HepG2 (cell line): ENCODE measurements around the gene VCL. TPM values are rescaled to one million over a fixed set of nuclear protein-coding genes. Genes with fewer than 3 reads are reported as not detected.

ENCODE experiments used
- ATAC-seq: fragments of 200-7000 bp; cut with Tn5 transposase; 3 replicates; pipeline ENCODE4 v1.9.1; 2020; ENCODE audit warnings: mild to moderate bottlenecking, moderate library complexity
- BruUV-seq: library from RNA; stranded (reverse); fragments of 400-500 nt; replicated peaks from 2 replicates; lab custom pipeline; 2021; lab: Mats Ljungman, UMichigan
- CTCF ChIA-PET: fragments of 300-600 bp; formaldehyde crosslinking; extraction: SDS; loops from one replicate; lab custom pipeline; 2021; ENCODE audit warnings: low total read pairs, inconsistent platforms, low intra/inter-chr PET ratio; lab: Yijun Ruan, JAX
- POLR2A ChIA-PET: fragments of 350-600 bp; sonication (Branson Sonifier 250); formaldehyde crosslinking; loops from one replicate; lab custom pipeline; 2020; ENCODE audit warnings: antibody characterized with exemption, inconsistent platforms; lab: Yijun Ruan, JAX
- DNase-seq: peaks from one replicate; pipeline ENCODE4 v3.0.0-alpha.2; 2015; ENCODE audit warnings: low spot score
- FAIRE-seq: peaks from 3 replicates; lab custom pipeline; 2011; peaks lifted over from hg19 to GRCh38; lab: Jason Lieb, UNC
- H2AFZ ChIP-seq: one replicate; pipeline ENCODE4 v1.6.1; 2011; ENCODE audit warnings: low read length, inconsistent platforms
- H3K27ac ChIP-seq: fragments of 300-600 bp; 3 replicates; pipeline ENCODE4 v1.8.0; 2011; ENCODE audit warnings: mixed run types, mild to moderate bottlenecking, mixed read lengths, low read length, inconsistent platforms; ENCODE audit not compliant: insufficient read depth; ENCODE audit errors: extremely low read length
- H3K27me3 ChIP-seq, 2 experiments: fragments of 200-600 bp in 1 of 2; 2 replicates in 1 of 2; 3 replicates in 1 of 2; pipeline versions ENCODE4 v1.6.0 to v1.8.0; 2011; ENCODE audit warnings: low read length in 2 of 2, mild to moderate bottlenecking in 2 of 2, moderate library complexity in 2 of 2, inconsistent platforms in 1 of 2; ENCODE audit not compliant: insufficient read depth in 2 of 2, control insufficient read depth in 1 of 2
- H3K36me3 ChIP-seq, 2 experiments: fragments of 200-600 bp in 1 of 2; replicated peaks in 1 of 2; 2 replicates in 1 of 2; 3 replicates in 1 of 2; pipeline versions ENCODE4 v1.5.1 to v1.8.0; 2011; ENCODE audit warnings: low read length in 2 of 2, inconsistent platforms in 1 of 2; ENCODE audit not compliant: insufficient read depth in 2 of 2, control insufficient read depth in 1 of 2
- H3K4me1 ChIP-seq: 2 replicates; pipeline ENCODE4 v1.5.1; 2012; ENCODE audit warnings: low read length, inconsistent platforms; ENCODE audit not compliant: insufficient read depth
- H3K4me2 ChIP-seq: 2 replicates; pipeline ENCODE4 v1.6.0; 2011; ENCODE audit warnings: low read depth, low read length, inconsistent platforms
- H3K4me3 ChIP-seq, 3 experiments: fragments of 200-600 bp in 1 of 3; sonication (generic), shearing (Covaris generic) in 1 of 3; replicated peaks in 1 of 3; 2 replicates each; pipeline ENCODE4 v1.5.1; 2011 to 2016; ENCODE audit warnings: low read length in 3 of 3, inconsistent platforms in 2 of 3, low read depth in 2 of 3, mild to moderate bottlenecking in 2 of 3, control low read depth in 1 of 3, mixed read lengths in 1 of 3; ENCODE audit not compliant: insufficient read depth in 1 of 3
- H3K79me2 ChIP-seq: one replicate; pipeline ENCODE4 v1.6.1; 2011; ENCODE audit warnings: low read length, inconsistent platforms; ENCODE audit not compliant: insufficient read depth
- H3K9ac ChIP-seq: 2 replicates; pipeline ENCODE4 v1.6.0; 2011; ENCODE audit warnings: mild to moderate bottlenecking, low read depth, low read length, inconsistent platforms; ENCODE audit not compliant: insufficient read depth
- H3K9me3 ChIP-seq: 2 replicates; pipeline ENCODE4 v1.5.1; 2012; ENCODE audit warnings: mild to moderate bottlenecking, low read length
- H4K20me1 ChIP-seq: 2 replicates; pipeline ENCODE4 v1.6.0; 2011; ENCODE audit warnings: inconsistent platforms, mild to moderate bottlenecking, low read length, moderate library complexity; ENCODE audit not compliant: insufficient read depth
- AHDC1 ChIP-seq: sonication (generic); formaldehyde crosslinking; IDR thresholded peaks from 2 replicates; pipeline ENCODE4 v1.5.1; 2020; ENCODE audit warnings: mild to moderate bottlenecking, missing genetic modification reagents, borderline replicate concordance
- HIVEP1 ChIP-seq: sonication (generic); formaldehyde crosslinking; IDR thresholded peaks from 2 replicates; pipeline ENCODE4 v1.4.0; 2020; ENCODE audit warnings: mild to moderate bottlenecking, missing genetic modification reagents
- HNRNPL ChIP-seq: fragments of 200-400 bp; formaldehyde crosslinking; IDR thresholded peaks from 2 replicates; pipeline ENCODE4 v1.6.1; 2017; ENCODE audit warnings: mild to moderate bottlenecking, low read depth, low read length
- PHF8 ChIP-seq: sonication (generic); formaldehyde crosslinking; IDR thresholded peaks from 2 replicates; pipeline ENCODE4 v1.5.0; 2020; ENCODE audit warnings: missing genetic modification reagents
- ZBTB34 ChIP-seq: sonication (generic); formaldehyde crosslinking; IDR thresholded peaks from 2 replicates; pipeline ENCODE4 v1.8.0; 2022; ENCODE audit warnings: mild to moderate bottlenecking, missing genetic modification reagents
- ZBTB46 ChIP-seq: sonication (generic); formaldehyde crosslinking; IDR thresholded peaks from 2 replicates; pipeline ENCODE4 v1.4.0; 2020; ENCODE audit warnings: mild to moderate bottlenecking, missing genetic modification reagents, borderline replicate concordance
- ZNF24 ChIP-seq: fragments of 450-650 bp; IDR thresholded peaks from 2 replicates; pipeline ENCODE4 v1.6.1; 2017; ENCODE audit warnings: antibody characterized with exemption, mild to moderate bottlenecking
- ZNF264 ChIP-seq: sonication (generic); formaldehyde crosslinking; IDR thresholded peaks from 2 replicates; pipeline ENCODE4 v1.4.0; 2020; ENCODE audit warnings: missing genetic modification reagents
- ZNF432 ChIP-seq: sonication (generic); formaldehyde crosslinking; IDR thresholded peaks from 2 replicates; pipeline ENCODE4 v1.5.0; 2020; ENCODE audit warnings: missing genetic modification reagents, mild to moderate bottlenecking, borderline replicate concordance
- WGBS: methylation state at CpG from one replicate; pipeline ENCODE4 v1.1.6; 2017; ENCODE audit warnings: low lambda C conversion rate; 5-methylcytosine and 5-hydroxymethylcytosine counted together
- in situ Hi-C: cut with HindIII; loops from 2 replicates; pipeline ENCODE4 v1.10.0; 2017; ENCODE audit warnings: low pct_unique_long_range_greater_than_20kb; ENCODE audit not compliant: extremely low pct_ligation_motif_present
- intact Hi-C: fragments of 100-400 bp; cut with micrococcal nuclease; formaldehyde crosslinking; loops from one replicate; pipeline ENCODE4 v1.10.0; 2022; ENCODE audit not compliant: unreplicated experiment
- polyA plus RNA-seq, 8 experiments: library from polyadenylated mRNA; depleted of rRNA in 3 of 8; stranded (reverse) in 7 of 8; unstranded in 1 of 8; fragments of >200 nt; fragmentation: Illumina TruSeq in 4 of 8; extraction: Trizol in 4 of 8; gene quantifications; 2 replicates each; pipeline versions ENCODE4 v1.2.1 to v1.2.3, GENCODE V29; 2011 to 2016; ENCODE audit warnings: low read depth in 4 of 8, missing spikeins in 1 of 8, mixed read lengths in 1 of 8; ENCODE audit not compliant: insufficient read depth in 1 of 8
- total RNA-seq, 5 experiments: library from RNA; depleted of rRNA; stranded (reverse); fragments of >200 nt; fragmentation: Illumina TruSeq; extraction: Trizol; gene quantifications; 2 replicates each; pipeline ENCODE4 v1.2.3, GENCODE V29; 2016; ENCODE audit warnings: low read depth in 1 of 5
- TF ChIP-seq, protein P1 (sequence below): sonication (generic); formaldehyde crosslinking; conservative IDR thresholded peaks from 2 replicates; pipeline ENCODE4 v1.8.0; 2022; ENCODE audit warnings: low read depth, missing genetic modification reagents

Gene VCL
- total and polyA plus RNA-seq, 2 of the 13 experiments (the other 11 are each of a cell fraction or from before 2014, with no cell fraction given): 17.3 to 26.9 TPM

DNA sequence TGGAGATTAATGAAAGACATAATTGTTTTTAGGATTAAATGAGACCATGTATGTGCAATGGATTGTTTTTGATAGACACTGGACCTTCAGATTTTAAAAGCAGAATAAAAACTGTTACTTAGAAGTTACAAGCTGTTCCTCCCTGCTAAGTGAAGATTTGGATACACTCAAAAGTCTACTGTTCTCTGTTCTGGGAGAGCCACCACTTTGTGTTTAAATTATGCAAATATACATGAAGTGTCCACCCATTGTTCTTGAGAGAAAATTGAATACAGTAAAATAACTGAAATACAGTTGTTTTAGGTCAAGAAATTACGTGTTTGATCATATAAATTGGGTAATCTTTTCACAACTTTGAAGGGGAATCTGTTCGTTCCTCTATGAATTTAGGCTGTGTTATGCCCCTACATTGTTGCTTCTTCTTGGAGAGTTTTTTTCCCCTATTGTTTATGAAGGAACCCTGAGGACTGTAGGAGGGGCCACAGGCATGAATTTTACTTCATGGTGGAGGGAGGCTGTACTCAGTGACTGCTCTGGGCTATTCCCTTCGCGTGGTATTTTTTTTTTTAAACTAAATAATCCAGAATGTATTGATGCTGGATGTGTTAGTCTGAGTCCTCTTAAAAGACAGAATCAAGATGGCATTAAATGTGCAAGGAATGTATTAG, 18.6 kb upstream of the VCL start (continued):
- TF ChIP-seq HIVEP1 (CRISPR knock-in tag): no peak
- TF ChIP-seq, all 625 proteins: peak for 0

DNA sequence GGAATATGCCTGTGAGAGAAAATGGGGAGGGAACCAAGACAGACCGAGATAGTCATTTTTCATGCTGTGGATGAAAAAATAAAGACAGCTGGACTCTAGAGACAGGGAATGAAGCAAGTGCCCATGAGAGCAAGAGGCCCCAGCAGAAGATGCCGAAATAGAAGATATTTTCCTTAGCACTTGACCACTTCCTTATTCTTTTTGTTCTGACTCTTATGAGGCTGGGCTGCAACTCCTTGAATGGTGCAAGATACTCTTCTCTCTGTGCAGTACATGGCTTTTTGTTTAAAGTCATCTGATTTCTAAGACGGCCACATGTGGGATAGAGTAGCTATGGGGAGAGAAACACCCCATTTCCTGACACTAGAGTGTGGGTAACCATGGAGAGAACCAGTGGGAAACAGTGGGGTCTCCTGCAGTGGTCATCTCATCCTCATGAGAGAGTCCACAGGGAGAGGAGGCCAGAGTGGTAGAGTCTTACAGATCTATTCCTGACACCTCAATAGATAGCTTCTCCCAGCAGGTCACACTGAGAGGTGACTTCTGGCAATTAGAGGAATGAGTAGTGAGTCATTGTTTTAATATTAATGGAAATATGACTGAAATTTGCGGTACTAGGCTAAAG, 18.0 kb upstream of the VCL start:
- H3K36me3 ChIP-seq: no peaks in the 10 kb centered on the region
- no peaks in the 10 kb centered on the region for H3K79me2 ChIP-seq
- FAIRE-seq: no peak
- intact Hi-C loops (no loop called here), in situ Hi-C loops (no loop called here)
- H3K4me1 ChIP-seq: no peaks in the 10 kb centered on the region
- no peak overlapping the region for H2AFZ ChIP-seq
- no peaks in the 10 kb centered on the region for H4K20me1 ChIP-seq
- ChIA-PET POLR2A (no interaction called here), CTCF (no interaction called here)
- DNase-seq: no peak
- no peak overlapping the region for H3K9ac ChIP-seq
- H3K4me3 ChIP-seq: no peak overlapping the region
- no peaks in the 10 kb centered on the region for H3K27me3 ChIP-seq
- no peaks in the 10 kb centered on the region for H3K9me3 ChIP-seq
- H3K27ac ChIP-seq: no peak overlapping the region
- no peak overlapping the region for H3K4me2 ChIP-seq
- WGBS: 41% methylated on average over 4 of the region's 4 CpGs
- BruUV-seq: no TSS peak
- no peak for ATAC-seq
- TF ChIP-seq HNRNPL: no peak
- no peak for TF ChIP-seq ZNF24
- TF ChIP-seq ZNF264 (CRISPR knock-in tag): no peak
- no peak for TF ChIP-seq ZBTB34 (CRISPR knock-in tag)
- TF ChIP-seq ZBTB46 (CRISPR knock-in tag): no peak
- no peak for TF ChIP-seq ZNF432 (CRISPR knock-in tag)
- no peak for TF ChIP-seq AHDC1 (CRISPR knock-in tag)
- TF ChIP-seq, protein P1, sequence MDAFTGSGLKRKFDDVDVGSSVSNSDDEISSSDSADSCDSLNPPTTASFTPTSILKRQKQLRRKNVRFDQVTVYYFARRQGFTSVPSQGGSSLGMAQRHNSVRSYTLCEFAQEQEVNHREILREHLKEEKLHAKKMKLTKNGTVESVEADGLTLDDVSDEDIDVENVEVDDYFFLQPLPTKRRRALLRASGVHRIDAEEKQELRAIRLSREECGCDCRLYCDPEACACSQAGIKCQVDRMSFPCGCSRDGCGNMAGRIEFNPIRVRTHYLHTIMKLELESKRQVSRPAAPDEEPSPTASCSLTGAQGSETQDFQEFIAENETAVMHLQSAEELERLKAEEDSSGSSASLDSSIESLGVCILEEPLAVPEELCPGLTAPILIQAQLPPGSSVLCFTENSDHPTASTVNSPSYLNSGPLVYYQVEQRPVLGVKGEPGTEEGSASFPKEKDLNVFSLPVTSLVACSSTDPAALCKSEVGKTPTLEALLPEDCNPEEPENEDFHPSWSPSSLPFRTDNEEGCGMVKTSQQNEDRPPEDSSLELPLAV (CRISPR knock-in tag): no peak
- TF ChIP-seq PHF8 (CRISPR knock-in tag): no peak
